Measurements from ENCODE around the gene RFC4. TPM values are rescaled to one million over a fixed set of nuclear protein-coding genes. Genes with fewer than 3 reads are reported as not detected.
A peak's percentile ranks its signal among the peaks of the same experiment; 100 is the strongest.

RFC4 gene
- total RNA-seq, 1 donor from 2014 or later = 13.1 TPM

GRCh38 chr3:186754006-186754405 is 52.3 kb downstream of the RFC4 start:
- Histone ChIP-seq H3K27ac (ENCODE audit: low read depth, low read length) (no peak overlapping the region), H3K27me3 (ENCODE audit: insufficient read depth, low read length) (no peaks in the 10 kb centered on the region), H3K4me2 (ENCODE audit: low read length) (no peak overlapping the region), H3K79me2 (ENCODE audit: insufficient read depth, low read length) (no peaks in the 10 kb centered on the region), H3K9ac (ENCODE audit: low read length) (no peak overlapping the region), H3K4me3 (ENCODE audit: insufficient read depth, low read depth, low read length) (no peak overlapping the region), H3K36me3 (ENCODE audit: insufficient read depth, low read length) (no peaks in the 10 kb centered on the region), H3K4me1 (ENCODE audit: insufficient read depth, low read length) (peaks cover 4% of the 10 kb centered on the region), H4K20me1 (ENCODE audit: insufficient read depth, low read length) (no peaks in the 10 kb centered on the region), H2AFZ (ENCODE audit: low read depth, low read length) (no peak overlapping the region), H3K9me3 (ENCODE audit: insufficient read depth, low read depth, low read length) (no peaks in the 10 kb centered on the region)
- no peak for TF ChIP-seq EZH2 (IDR thresholded peaks at IDR 0.05; ENCODE audit: insufficient read depth, low read length)
- TF ChIP-seq CTCF (IDR thresholded peaks at IDR 0.05; ENCODE audit: insufficient read depth, low read depth, low read length) = no peak
- no peak for DNase-seq (ENCODE audit: low read depth)
- Mint-ChIP-seq H3K27me3 (ENCODE audit: low read depth, unreplicated experiment) (peaks cover 2% of the 10 kb centered on the region), H3K9me3 (ENCODE audit: unreplicated experiment) (no peaks in the 10 kb centered on the region), H3K36me3 (ENCODE audit: low read depth, unreplicated experiment) (no peaks in the 10 kb centered on the region), H3K27ac (ENCODE audit: unreplicated experiment) (peak overlapping the region; percentile 87), H3K4me3 (ENCODE audit: unreplicated experiment) (no peak overlapping the region), H3K4me1 (ENCODE audit: low read depth, unreplicated experiment) (peaks cover 2% of the 10 kb centered on the region)
- no peak for FAIRE-seq

GRCh38 chr3:186751480-186751879 is 54.8 kb downstream of the RFC4 start:
- TF ChIP-seq EZH2 (IDR thresholded peaks at IDR 0.05; ENCODE audit: insufficient read depth, low read length) (no peak), CTCF (IDR thresholded peaks at IDR 0.05; ENCODE audit: insufficient read depth, low read depth, low read length) (no peak)
- no peak overlapping the region for H3K4me3 Mint-ChIP-seq (ENCODE audit: unreplicated experiment)
- H3K27me3 Mint-ChIP-seq (ENCODE audit: low read depth, unreplicated experiment) = no peaks in the 10 kb centered on the region
- H3K36me3 Mint-ChIP-seq (ENCODE audit: low read depth, unreplicated experiment) = no peaks in the 10 kb centered on the region
- no peaks in the 10 kb centered on the region for H4K20me1 ChIP-seq (ENCODE audit: insufficient read depth, low read length)
- no peaks in the 10 kb centered on the region for H3K9me3 Mint-ChIP-seq (ENCODE audit: unreplicated experiment)
- H3K4me3 ChIP-seq (ENCODE audit: insufficient read depth, low read depth, low read length) = no peak overlapping the region
- H3K4me1 Mint-ChIP-seq (ENCODE audit: low read depth, unreplicated experiment) = peaks cover 2% of the 10 kb centered on the region
- H3K9ac ChIP-seq (ENCODE audit: low read length) = no peak overlapping the region
- H3K4me2 ChIP-seq (ENCODE audit: low read length) = no peak overlapping the region
- no peak overlapping the region for H3K27ac Mint-ChIP-seq (ENCODE audit: unreplicated experiment)
- no peaks in the 10 kb centered on the region for H3K36me3 ChIP-seq (ENCODE audit: insufficient read depth, low read length)
- no peak overlapping the region for H3K27ac ChIP-seq (ENCODE audit: low read depth, low read length)
- H3K27me3 ChIP-seq (ENCODE audit: insufficient read depth, low read length) = no peaks in the 10 kb centered on the region
- no peak for FAIRE-seq
- H2AFZ ChIP-seq (ENCODE audit: low read depth, low read length) = no peak overlapping the region
- H3K4me1 ChIP-seq (ENCODE audit: insufficient read depth, low read length) = peaks cover 4% of the 10 kb centered on the region
- DNase-seq (ENCODE audit: low read depth) = no peak
- H3K9me3 ChIP-seq (ENCODE audit: insufficient read depth, low read depth, low read length) = no peaks in the 10 kb centered on the region
- no peaks in the 10 kb centered on the region for H3K79me2 ChIP-seq (ENCODE audit: insufficient read depth, low read length)

- TF ChIP-seq CTCF (IDR thresholded peaks at IDR 0.05; ENCODE audit: insufficient read depth, low read depth, low read length) (no peak), EZH2 (IDR thresholded peaks at IDR 0.05; ENCODE audit: insufficient read depth, low read length) (no peak)
- H3K9ac ChIP-seq (ENCODE audit: low read length) = no peak overlapping the region
- H3K27ac Mint-ChIP-seq (ENCODE audit: unreplicated experiment) = no peak overlapping the region
- H2AFZ ChIP-seq (ENCODE audit: low read depth, low read length) = no peak overlapping the region
- no peak overlapping the region for H3K27ac ChIP-seq (ENCODE audit: low read depth, low read length)
- no peak overlapping the region for H3K4me3 Mint-ChIP-seq (ENCODE audit: unreplicated experiment)
- H3K4me3 ChIP-seq (ENCODE audit: insufficient read depth, low read depth, low read length) = no peak overlapping the region
- peaks cover 6% of the 10 kb centered on the region for H3K4me1 Mint-ChIP-seq (ENCODE audit: low read depth, unreplicated experiment)
- no peaks in the 10 kb centered on the region for H3K79me2 ChIP-seq (ENCODE audit: insufficient read depth, low read length)
- H3K4me2 ChIP-seq (ENCODE audit: low read length) = no peak overlapping the region
- no peaks in the 10 kb centered on the region for H3K9me3 ChIP-seq (ENCODE audit: insufficient read depth, low read depth, low read length)
- H3K27me3 ChIP-seq (ENCODE audit: insufficient read depth, low read length) = no peaks in the 10 kb centered on the region
- DNase-seq (ENCODE audit: low read depth) = no peak
- H3K36me3 Mint-ChIP-seq (ENCODE audit: low read depth, unreplicated experiment) = no peaks in the 10 kb centered on the region
- FAIRE-seq = no peak
- peaks cover 3% of the 10 kb centered on the region for H3K9me3 Mint-ChIP-seq (ENCODE audit: unreplicated experiment)
- peaks cover 10% of the 10 kb centered on the region for H3K4me1 ChIP-seq (ENCODE audit: insufficient read depth, low read length)
- H3K36me3 ChIP-seq (ENCODE audit: insufficient read depth, low read length) = no peaks in the 10 kb centered on the region
- no peaks in the 10 kb centered on the region for H4K20me1 ChIP-seq (ENCODE audit: insufficient read depth, low read length)
- no peaks in the 10 kb centered on the region for H3K27me3 Mint-ChIP-seq (ENCODE audit: low read depth, unreplicated experiment)
Observed at GRCh38 chr3:186750316-186750715, 56.0 kb downstream of the RFC4 start.

All from astrocyte (in vitro differentiated cells and primary cell).